VCaP (cell line): ENCODE measurements around the gene RSPH9.

Source experiments
- H3K27ac ChIP-seq: fragments of 450-650 bp; 2 replicates; pipeline ENCODE4 v1.5.1; 2017
- TF ChIP-seq, protein P1 (sequence below): fragments of 450-650 bp; conservative IDR thresholded peaks from 2 replicates; pipeline ENCODE4 v1.5.1; 2017; ENCODE audit warnings: mild to moderate bottlenecking, moderate library complexity

The RSPH9 gene

DNA sequence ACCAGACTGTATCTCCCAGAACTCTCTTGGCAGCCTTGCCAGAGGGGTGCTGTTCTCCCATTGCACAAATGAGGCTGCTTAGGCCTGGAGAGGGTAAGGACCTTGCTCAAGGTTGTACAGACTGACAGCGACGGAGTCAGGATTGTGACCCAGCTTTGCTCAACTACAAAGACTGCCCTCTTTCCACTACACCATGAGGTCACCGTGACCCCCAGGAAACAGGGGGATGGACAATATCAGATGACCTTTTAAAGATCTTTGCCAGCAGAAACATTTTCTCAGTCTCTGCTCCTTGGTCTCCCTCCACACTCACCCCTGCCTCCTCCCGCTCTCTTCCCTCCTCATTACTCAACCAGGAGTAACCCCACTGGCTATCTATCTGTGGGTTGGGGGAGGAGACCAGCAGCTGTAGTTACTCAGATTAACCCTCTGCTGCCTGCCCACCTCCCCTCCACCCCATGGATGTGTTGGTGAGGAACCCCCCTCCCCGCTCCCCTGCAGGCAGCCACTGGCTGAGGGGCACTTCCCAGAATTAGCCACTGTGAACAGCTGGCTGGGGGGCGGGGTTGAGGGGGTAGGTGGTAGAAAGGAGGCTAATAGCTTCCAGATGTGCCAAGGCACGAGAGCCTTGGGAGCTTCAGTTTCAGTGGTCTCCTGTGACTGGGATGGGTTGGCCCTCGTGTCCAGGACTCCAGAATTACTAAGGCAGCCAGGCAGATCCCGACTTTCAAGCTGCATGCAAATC lies 69.6 kb downstream of the RSPH9 start:
- TF ChIP-seq, protein P1, sequence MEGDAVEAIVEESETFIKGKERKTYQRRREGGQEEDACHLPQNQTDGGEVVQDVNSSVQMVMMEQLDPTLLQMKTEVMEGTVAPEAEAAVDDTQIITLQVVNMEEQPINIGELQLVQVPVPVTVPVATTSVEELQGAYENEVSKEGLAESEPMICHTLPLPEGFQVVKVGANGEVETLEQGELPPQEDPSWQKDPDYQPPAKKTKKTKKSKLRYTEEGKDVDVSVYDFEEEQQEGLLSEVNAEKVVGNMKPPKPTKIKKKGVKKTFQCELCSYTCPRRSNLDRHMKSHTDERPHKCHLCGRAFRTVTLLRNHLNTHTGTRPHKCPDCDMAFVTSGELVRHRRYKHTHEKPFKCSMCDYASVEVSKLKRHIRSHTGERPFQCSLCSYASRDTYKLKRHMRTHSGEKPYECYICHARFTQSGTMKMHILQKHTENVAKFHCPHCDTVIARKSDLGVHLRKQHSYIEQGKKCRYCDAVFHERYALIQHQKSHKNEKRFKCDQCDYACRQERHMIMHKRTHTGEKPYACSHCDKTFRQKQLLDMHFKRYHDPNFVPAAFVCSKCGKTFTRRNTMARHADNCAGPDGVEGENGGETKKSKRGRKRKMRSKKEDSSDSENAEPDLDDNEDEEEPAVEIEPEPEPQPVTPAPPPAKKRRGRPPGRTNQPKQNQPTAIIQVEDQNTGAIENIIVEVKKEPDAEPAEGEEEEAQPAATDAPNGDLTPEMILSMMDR = no peak

DNA sequence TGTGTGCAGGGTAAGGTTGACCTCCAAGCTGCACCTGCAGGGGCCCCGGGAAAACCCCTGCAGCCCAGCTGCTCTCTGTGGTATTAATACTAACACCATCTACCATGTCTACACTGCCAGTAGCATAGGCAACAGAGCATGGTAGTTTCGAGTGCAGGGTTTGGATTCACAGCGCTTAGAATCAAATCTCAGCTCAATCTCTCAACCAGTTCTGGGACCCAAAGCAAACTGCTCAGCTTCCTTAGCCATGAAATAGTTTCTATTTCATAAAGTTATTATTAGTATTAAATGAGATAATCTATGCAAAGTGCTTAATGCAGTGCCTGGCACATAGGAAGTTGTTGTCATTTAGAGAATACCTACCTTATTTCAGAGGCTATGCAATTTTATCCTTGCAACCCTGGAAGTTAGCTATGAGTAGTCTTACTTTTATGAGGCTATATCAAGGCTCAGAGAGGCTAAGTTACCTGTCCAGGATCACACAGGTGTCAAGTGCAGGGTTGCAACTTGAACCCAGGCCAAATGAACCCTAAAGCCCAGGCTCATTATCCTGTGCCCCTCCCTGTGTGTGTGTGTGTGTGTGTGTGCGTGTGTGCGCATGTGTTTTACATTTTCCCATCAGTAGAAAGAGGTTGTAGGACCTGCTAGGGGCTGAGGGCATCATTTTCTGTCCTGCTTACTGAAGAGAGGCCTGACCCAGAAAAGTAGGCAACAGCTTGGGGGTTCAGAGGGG lies 70.4 kb downstream of the RSPH9 start:
- TF ChIP-seq, protein P1 = no peak
- no peak overlapping the region for H3K27ac ChIP-seq

More for the DNA sequence above, 69.6 kb downstream of the RSPH9 start:
- no peak overlapping the region for H3K27ac ChIP-seq

DNA sequence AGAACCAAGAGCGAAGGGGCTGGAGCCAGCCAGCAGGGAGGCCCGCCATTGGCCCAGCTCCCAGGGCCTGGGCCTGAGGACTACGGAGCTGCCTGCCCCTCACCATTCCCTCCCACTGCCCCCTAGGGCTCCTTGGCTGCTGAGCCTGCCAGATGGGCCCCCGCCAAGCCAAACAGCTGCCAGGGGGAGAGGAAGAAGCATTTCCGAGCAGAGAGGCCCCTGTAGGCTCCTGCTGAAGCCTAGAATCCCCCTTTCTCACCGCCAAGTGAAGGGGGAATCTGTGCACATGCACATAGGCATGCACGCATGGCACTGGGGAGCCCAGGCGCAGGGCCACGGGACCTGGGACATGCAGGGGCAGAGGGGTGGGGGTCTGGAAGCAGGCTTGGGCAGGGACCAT lies 71.3 kb downstream of the RSPH9 start:
- TF ChIP-seq, protein P1 = no peak
- H3K27ac ChIP-seq = peak overlapping the region; percentile 37; the same call in 1 of the 2 replicates

DNA sequence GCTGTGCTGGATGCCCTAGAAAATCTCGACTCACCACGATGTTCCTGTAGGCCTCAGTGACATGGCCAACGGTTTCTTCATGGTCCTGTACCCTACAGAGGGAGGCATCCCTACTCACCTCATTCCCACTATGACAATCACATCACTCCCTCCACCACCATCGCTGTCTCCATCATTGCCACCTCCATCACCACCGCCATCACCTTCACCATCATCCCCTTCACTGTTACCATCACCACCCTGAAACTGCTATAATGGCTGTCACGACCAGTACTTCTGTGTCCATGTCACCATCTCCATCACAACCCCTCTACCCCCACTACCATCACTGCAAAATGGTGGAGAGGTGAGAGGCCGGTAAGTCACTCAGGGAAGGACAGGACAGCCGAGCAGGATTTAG lies 72.6 kb downstream of the RSPH9 start:
- TF ChIP-seq, protein P1 = no peak
- peak overlapping the region; percentile 37; the same call in 1 of the 2 replicates for H3K27ac ChIP-seq

DNA sequence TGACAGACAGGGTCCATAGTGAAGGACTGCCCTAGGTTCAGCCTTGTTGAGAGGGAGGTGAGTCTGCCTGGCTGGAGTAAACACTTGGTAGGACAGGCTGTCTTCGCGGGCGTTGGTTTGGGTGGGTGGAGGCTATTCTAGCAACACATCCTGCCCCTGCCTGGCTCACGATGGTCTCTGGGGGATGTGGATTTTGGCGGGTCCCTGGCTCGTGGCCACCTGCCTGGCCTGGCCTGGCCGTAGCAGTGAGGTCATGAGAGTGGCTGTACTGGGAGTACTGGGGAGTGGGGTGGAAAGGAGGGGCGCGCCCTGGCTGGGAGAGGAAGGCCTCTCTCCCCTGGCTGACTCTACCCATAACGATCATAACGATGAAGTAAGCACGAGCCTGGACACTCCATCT lies 73.0 kb downstream of the RSPH9 start:
- TF ChIP-seq, protein P1 = no peak
- H3K27ac ChIP-seq = no peak overlapping the region

DNA sequence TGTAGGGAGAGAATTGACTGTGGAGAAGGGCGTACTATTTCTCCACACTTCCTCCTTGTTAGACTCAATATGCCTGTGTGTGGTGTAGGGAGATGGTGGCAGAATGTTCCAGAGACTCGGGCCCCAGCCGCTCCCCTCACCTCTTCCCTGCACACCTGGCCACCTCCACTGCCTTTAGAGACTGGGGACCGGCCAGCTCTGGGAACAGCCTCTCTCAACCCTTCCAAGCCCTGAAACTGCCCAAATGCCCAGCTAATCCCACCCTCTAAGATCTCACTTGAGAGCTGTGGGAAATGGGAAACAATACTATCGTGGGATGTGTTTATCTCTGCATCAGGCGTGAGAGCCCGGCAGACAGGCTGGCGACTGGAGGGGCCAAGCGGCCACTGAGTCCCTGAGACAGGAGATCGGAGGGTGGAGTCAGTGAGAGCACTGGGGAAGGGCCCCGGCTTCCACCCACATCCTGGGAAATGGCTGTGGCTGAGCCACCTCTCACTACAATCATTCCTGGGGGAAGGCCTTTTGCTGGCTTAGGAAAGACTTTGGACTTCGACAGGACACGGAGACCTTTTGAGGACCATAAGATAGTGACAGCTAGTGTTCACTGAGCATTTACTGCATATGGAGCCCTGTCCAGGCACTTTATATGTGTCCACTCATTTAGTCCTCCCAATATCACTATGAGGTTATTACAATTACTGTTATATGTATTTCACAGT lies 73.7 kb downstream of the RSPH9 start:
- TF ChIP-seq, protein P1 = no peak
- no peak overlapping the region for H3K27ac ChIP-seq

DNA sequence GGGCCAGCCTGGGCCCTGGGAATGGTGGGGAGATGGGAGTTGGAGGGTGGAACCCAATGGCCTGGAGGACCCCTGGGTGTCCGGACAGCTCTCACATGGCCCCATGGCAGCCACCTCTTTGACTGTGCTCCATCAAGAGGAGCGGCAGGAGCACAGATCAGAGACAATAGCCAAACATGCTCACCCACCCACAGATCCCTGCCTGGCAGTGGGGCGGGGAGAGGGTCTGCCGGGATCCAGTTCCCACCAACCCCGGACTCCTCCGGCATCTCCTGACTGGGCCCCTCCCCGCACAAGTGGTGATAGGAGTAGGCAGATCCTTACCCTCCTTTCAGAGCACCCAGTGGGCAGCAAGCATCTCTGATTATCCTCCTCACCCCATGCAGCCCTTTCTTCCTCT lies 74.7 kb downstream of the RSPH9 start:
- TF ChIP-seq, protein P1 = no peak
- H3K27ac ChIP-seq = no peak overlapping the region
